HG02852 (cell line): ENCODE measurements around the gene NFE2L1.
A peak's percentile ranks its signal among the peaks of the same experiment; 100 is the strongest.
"Not testable (repeated sequence)": the region's sequence is repeated elsewhere in the genome, so short reads cannot be mapped to it uniquely, and the experiment has no call there.

Experiments
- ATAC-seq: cut with Tn5 transposase; IDR thresholded peaks from one replicate; pipeline ENCODE4 v1.9.1; 2021; ENCODE audit warnings: mild to moderate bottlenecking, moderate library complexity; ENCODE audit not compliant: unreplicated experiment

The NFE2L1 gene

DNA sequence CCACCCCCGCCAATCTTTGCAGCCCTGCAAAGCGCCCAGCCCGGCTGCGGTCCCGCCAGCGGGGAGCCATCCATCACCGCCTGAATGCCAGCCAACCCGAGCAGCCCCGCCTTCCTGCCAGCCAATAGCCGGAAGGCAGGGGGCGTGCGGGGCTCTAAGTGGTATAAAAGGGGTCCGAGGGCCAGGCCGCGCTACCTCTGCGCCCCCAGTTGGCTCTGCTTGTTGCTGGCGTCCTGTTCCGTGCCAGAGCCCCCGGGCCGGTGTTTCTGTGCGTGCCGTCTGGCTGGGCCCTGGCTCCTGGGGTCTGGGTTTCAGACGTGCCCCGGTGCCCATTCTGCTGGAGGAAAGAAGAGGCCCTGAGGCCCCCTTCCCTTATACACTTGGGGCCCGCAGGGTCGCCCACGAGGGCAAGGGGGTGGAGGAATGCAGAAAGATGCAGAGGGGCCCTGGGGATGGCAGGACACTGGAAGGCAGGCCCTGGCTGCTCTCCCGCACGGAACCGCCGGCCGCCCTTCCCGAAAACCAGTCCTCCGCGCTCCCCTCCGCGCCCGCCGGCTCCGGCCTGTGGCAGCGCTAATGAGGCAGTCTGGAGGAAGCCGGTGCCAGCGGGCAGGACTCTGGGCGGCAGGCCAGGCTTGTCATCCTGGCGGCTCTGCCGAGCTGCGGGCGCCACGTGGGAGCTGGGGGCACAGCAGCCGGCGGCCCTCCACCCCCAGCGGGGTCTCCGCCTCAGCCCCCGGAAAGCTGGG is 24.6 kb upstream of the NFE2L1 start:
- no peak for ATAC-seq

DNA sequence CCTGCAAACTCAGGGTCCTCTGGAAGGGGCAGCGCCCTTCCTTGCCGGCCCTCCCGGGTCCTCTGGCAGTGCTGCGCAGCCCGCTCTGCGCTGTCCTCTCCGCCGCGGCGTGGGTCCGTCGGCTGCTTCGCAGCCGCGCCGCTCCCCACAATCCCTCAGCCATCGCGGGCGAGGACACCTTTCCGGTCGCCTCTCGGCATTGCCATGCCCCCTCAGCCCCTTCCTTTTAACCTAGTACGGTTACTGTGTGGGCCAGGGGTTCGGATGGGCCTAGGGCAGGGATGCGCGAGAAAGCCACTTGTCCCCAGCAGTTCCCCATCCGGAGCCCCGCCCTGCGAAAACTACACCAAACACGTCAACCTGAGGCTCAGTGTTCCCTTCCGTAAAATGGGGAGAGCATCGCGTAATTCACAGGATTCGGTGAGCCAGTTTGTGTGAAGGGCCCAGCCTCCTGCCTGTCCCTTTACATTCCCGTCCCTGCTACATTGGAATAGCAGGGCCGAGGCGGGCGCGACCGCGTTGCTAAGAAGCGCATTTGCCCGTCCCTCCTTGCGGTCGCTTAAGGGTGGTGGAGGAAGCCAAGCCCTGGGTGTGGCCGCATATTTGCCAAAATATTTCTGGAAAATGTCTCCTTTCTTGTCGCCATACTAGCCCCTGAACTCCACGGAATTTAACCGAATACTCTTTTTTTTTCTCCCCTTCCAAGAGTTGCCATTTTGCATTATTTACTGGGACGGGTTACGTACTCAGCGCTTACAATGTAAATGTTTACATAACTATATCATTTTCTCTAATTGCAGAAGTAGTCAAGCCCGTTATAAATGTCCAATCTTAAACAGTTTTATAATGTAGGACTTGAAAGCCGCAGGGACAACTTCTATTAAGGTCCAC is 23.8 kb upstream of the NFE2L1 start:
- ATAC-seq: peak; percentile 2

DNA sequence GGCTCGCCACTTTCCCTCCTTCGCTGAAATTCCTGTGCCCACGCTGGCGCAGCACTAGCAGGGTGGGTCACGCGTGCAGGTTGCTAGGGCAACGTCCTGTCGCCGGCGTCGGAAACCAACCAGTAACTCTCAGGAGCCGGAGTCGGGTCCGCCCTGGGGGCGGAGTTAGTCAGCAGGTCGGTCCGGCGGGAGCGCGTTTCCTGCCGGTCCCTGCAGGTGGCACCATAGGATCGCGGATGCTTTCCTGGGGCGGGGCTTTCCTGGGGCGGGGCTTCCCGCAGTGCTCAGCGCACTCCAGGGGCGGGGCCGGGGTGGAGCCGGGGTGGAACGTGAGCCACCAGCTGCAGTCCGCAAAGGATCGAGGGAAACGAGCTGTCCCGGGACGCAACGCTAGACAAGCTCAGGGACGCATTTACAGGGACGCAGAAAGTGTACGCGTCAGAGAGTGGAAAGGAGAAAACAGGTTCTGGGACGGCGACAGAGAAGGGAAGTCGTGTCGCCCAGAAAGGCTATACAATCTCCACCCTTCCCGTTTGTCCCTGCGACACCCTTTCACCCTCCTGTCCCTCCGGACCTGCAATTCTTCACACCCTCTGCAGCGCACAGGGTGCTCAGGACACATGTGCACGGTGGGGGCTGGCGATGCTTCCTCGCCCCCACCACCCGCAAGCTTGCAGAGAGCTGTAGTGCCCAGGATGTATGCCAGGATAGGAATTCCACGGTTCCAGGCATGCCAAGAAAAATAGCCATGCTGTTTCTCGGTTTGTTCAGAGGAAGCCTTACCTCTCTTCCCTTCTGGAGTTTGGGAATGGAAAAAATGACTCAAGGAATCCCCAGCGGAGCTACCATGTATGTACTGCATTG is 22.9 kb upstream of the NFE2L1 start:
- ATAC-seq: peak; percentile 84

DNA sequence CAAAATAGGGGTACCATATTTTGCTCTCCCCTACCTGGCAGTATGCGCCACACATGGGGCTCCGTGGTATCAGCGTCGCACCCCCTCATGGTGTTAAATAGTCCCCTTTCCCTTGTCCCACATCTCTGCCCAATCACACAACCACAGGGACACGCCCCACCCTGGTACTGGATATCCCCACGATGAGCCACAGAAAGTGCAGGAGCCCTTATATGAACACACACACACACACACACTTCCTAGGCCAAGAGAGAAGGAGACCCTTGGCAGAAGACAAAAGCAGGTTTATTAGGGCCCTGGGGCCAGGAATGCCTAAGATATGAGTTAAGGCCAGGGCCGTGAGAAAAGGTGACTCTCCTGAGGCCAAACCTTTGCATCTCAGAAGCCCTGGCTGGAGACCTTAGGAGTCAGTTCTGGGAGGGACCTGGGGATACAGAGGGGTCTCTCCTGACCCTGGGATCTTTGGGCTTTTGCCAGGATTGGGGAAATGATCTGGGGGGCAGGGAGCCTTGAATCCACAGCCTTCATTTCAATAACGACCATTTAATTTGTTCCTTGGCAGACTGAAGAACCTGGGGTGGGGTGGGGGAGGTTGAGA is 22.2 kb upstream of the NFE2L1 start:
- ATAC-seq: no peak

DNA sequence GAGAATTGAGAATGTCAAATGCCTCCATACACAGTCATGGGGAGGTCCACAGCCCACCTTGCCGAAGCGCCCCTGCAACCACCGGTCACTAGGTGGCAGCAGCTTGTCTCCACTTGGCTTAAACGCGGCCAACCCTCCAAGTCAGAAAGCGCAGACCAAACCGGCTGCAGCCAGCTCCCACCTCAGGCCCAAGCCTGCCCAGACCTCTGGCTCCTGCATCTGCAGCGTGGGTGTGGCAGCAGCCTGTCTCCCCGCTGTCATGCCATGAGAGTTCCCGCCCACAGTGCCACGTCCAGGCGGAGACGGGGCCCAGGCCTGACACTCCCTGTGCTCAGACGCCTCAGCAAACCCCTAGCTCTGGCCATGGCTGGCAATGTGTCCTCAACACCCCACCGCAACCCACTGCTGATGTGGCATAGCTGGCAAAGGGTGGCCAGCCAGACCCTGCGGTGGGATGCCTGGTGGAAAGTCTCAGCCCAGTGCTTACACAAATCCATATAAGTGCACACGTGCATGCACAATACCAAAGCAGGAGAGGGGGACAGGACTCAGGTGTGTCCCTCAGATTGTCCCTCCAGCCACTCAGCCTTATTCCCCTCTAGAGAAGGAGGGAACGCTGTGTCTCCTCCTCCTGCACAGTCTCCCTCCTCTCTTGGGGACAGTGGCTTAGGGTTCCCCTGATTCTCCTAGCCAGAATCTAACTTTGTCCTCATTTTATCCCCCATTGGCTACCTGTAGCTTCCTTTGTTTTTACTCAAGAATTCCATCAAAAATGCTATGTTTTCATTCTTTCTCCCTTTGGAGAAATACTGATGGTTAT is 21.4 kb upstream of the NFE2L1 start:
- ATAC-seq: no peak

DNA sequence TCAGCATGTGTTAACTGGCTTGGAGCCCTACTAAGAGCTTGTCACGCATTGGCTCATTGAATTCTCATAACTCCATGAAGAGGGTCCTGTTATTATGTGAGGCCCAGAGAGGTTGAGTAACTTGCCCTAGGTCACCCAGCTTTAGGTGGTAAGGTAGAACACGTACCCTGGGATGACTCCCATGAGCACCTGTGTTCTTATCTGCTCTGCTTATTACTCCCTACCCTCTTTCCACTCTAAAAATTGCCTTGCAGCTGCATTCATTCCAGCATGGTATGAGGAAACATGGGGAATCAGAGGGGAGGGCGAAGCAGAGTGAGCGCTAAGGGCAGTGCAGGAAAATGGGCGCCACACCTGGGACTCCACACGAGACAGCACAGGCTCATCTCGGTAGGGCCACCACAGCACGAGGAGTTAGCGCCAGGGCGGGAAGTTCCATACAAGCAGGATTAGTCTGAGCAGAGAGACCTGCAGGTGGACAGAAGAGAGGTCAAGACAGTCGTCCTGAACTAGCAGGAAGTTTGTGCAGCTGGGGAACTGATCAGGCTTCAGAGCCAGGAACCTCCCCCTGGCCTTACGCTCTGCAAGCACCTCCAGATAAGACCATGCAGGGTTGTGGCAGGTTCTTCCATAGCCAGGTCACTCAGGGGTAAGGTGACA is 20.7 kb upstream of the NFE2L1 start:
- no peak for ATAC-seq

DNA sequence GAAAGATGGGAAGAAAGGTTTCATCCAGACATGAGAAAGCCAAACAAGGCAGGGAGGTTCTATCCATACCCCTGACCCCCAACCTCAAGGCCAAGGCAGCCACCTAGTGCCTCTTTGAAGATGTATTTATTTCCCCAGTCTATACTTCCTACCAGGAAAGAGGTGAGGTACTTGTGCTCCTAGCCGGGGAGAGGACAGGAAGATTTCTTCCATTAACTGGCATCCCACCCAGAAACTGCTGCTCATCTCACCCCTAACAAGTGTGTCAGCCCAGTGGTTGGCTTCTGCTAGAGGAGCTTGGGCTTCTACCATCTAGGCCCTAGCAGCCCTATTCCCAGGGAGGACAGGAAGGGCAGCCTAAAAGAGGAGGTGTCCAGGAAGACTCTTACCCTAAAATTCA is 19.4 kb upstream of the NFE2L1 start:
- ATAC-seq: no peak

DNA sequence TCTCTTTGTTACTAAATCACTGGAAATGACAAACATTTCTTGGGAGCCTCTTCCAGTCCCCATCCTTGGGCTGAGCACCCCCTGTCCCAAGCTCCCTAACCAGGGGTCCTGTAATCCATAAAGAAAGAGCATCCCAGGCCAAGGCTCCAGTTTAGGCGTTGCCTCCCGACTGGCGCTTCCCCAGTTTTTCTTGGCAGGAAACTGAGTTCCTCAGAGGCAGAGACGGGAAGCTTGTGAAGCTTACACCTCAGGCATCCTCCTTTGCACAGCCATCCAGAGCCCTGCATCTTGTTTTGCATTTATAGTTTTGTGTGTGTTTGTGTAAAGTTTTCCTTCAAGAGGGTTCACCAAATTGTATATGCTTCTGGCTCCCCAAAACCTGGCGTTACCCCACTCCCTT is 17.6 kb upstream of the NFE2L1 start:
- ATAC-seq: no peak

DNA sequence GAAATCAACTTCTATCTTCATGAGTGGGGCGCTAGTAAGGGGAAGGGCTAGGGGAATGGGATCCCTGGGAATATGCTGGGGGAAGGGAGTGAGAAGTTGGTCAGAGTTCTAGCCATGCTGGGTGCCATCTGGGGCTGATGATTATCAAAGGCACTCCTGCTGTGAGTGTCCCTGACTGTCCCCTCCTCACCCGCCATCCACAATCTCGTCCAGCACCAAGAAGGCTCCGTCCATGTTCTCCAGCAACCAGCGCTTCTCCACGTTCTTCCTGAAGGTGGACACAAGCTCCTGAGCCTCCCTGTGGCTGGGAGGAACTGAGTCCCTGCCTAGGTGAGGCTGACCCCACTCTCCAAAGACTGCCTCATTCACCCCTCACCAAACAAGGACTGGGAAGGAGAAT is 16.2 kb upstream of the NFE2L1 start:
- ATAC-seq: no peak

DNA sequence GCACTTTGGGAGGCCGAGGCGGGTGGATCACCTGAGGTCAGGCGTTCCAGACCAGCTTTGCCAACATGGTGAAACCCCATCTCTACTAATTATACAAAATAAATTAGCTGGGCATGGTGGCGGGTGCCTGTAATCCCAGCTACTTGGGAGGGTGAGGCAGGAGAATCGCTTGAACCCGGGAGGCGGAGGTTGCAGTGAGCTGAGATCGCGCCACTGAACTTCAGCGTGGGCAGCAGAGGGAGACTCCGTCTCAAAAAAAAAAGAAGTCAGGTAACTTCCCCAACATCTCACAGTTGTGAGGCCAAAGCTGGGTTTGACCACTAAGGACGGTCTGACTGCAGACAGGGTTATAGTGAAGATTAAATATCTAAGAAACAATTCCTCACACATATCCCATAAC is 13.4 kb upstream of the NFE2L1 start:
- ATAC-seq: not testable (repeated sequence)

DNA sequence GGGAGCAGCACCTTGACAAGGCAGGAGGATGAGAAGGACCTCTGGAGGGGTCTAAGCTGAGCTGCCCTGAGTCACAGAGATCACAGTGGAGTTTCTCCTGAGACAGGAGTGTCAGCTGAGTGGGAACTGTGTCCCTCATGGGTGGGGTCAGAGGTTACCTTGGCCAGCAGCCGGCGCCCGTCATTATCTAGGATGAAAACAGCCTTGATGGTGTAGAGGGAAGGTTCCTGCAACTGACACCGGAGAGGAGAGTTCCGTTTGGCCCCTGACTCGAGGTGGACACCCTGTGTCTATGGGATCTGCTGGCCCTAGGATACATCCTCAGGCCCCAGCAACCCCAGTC is 11.5 kb upstream of the NFE2L1 start:
- ATAC-seq: no peak

DNA sequence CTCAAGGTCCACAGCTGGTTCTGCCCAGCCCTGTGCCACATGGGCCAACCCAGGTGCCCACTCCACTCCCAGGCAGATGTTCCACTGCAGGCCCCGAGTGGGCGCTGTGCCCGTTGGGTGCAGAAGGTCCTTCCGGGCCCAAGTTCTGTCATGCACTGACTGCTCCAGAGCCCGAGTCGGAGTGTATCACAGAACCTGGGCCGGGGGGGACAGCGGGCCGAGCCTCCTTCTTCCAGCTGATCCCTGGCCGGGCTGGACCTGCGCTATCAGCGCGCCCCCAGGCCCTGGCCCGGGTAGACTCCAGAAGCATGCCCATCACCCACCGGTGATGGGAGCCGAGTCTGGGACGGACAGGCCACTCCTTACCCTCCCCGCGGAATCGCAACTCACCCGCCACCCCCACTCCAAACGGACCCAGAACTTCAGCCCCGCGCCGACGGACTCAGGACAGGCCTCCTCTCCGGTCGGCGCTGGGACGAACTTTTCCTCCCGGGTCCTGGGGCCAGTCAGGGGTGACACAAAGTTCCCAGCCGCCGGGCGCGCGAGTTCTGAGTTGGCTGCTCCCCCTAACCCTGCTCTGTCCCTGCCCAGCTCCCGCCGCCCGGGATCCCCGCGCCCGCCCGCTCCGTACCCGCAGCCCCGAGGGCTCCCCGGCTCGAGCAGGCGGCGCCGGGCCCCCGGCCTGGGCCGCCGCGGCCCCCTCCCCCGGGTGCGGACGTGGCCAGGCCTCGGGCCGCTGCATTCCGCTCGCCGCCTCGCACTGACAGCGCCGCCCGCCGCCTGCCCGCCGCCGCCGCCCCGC is 10.9 kb upstream of the NFE2L1 start, which contains the start of gene COPZ2:
Gene COPZ2, minus strand, starts transcription at position 762 of the 802 bp plus-strand sequence. Its CDS starts 20 bp downstream, at position 742.
- no peak for ATAC-seq

DNA sequence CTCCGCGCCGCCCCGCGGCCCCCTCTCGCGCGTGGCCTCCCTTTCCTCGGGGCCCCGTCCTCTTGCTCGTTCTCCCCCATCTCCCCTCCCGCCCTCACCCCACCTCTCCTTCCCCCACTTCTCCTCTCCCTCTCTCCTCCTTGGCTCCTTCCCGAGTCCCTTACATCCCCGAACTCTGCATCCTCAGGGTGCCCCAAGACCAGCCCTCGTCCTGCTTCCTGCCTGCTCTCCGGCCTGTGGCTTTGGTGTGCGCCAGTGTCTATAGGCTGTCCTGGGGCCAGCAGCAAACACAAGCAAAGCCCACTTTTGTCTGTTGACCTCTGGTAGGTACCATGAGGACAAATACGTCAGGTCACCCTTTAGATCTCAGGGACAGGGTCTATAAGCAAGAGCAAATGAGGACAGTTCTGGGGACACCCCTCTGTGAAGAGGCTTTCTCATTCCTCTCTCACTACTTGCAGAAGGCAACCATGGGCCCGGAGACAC is 10.3 kb upstream of the NFE2L1 start:
- no peak for ATAC-seq

DNA sequence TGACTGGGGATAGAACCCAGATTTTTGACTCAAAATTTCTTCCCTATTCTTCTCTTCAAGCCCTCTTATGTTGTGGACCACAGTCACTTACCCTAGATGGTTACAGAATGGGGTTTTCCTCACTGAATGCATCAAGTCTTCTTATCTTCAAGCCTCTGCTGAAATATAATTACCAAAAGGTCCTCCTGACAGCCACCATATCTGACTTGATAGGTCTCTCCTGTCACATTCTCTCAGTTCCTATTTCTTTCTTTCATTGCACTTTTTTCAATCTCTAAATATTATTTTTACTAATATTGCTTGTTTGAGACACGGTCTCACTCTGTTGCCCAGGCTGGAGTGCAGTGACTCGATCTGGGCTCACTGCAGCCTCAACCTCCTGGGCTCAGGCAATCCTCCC is 9.5 kb upstream of the NFE2L1 start:
- ATAC-seq: no peak

DNA sequence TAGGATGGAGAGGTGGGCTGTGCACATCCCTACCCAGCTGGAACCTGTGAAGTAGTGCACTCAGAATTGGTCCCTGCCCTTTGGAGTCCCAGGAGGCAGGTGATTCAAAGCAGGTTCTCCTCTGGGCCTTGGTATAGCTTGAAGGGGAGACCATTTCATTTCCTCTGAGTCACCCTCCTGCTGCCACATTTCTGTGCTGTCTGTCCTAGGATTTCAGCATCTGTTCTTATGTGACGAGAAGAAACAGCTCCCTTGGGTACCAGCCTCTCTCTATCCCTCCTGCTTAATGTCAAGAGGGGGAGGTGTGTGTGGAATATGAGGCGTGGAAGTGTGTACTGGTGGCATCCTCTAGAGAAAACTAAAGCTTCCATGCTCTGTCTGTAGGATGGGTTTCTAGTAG is 5.0 kb upstream of the NFE2L1 start:
- ATAC-seq: no peak

DNA sequence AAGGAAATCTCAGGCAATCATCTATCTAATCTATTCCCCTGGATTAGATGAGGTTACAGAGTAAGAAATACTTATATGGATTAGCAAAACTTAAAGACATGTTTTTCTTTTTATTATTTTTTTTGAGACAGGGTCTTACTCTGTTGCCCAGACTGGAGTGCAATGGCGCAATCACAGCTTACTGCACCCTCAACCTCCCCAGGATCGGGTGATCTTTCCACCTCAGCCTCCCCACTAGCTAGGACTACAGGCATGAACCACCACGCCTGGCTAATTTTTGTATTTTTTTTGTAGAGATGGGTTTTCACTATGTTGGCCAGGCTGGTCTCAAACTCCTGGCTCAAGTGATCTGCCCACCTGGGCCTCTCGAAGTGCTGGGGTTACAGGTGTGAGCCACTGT is 3.3 kb upstream of the NFE2L1 start:
- ATAC-seq: no peak

DNA sequence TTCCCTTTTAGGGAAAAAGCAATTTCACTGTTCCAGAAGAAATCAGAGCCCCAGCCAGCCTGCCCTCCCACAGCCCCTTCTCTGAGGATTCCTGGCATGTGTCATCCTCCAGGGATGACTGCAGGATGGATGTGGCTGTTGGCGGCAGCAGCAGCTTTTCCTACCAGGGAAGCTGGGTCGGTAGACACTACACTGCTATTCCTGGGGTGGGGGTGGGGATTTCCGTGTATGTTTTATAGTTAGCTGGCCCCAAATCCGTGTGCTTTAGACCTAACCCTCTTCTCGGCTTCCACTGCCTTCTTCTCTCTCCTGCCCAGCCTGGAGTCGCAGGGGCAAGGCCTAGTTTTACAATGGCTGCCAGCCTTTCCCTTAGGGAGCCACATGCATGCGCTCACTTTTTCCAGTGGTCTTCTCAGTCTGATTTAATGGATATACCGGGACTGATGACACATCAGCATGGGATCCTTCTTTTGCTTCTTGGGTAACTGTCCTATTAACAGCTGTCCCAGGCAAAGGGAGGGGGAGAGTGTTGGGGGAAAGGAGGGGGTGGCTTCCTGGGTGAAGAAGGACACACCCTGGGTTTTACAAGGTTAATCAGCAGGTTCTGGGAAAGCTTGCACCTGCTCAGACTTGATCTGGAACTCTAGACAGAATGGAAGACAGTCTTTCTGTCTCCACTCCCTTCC is 2.7 kb upstream of the NFE2L1 start:
- ATAC-seq: no peak

DNA sequence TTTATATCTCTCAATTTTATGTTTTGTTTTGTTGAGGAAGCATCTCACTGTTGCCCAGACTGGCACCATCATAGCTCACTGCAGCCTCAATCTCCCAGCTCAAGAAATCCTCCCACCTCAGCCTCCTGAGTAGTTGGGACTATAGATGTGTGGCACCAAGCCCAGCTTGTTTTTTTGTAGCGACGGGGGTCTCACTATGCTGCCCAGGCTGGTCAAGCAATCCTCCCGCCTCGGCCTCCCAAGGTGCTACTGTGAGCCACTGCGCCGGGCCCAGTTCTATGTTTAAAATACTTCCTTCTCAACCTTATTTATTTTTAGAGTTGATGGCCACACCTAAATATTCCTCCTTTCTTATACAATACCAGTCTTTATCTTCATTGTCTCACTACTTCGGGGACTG is 1.9 kb upstream of the NFE2L1 start:
- no peak for ATAC-seq
